GM19351 (cell line): ENCODE data around the gene PGAM2.

Experiments used
- ATAC-seq: cut with Tn5 transposase; IDR thresholded peaks from one replicate; pipeline ENCODE4 v1.9.1; 2021; ENCODE audit warnings: mild to moderate bottlenecking, moderate library complexity; ENCODE audit not compliant: unreplicated experiment

The PGAM2 gene

GRCh38 chr7:44065431-44066110 is at the start of gene PGAM2:
Gene PGAM2, minus strand, starts transcription at chr7:44065567. Its CDS starts 38 bp downstream, at chr7:44065529.
- no peak for ATAC-seq

GRCh38 chr7:44114586-44115310 is 49.4 kb upstream of the PGAM2 start:
- no peak for ATAC-seq

- ATAC-seq, result no peak
These were observed 48.5 kb upstream of the PGAM2 start for GRCh38 chr7:44113764-44114354.

- ATAC-seq, result no peak
These were observed 47.8 kb upstream of the PGAM2 start for GRCh38 chr7:44112997-44113763.

GRCh38 chr7:44112231-44112996 is 47.0 kb upstream of the PGAM2 start:
- ATAC-seq, result no peak

- ATAC-seq, result no peak
These were observed 46.4 kb upstream of the PGAM2 start for GRCh38 chr7:44111761-44112160.

GRCh38 chr7:44110719-44111635 is 45.6 kb upstream of the PGAM2 start:
- no peak for ATAC-seq

- no peak for ATAC-seq
These were observed 44.6 kb upstream of the PGAM2 start for GRCh38 chr7:44109991-44110390.

- ATAC-seq, result no peak
These were observed 43.7 kb upstream of the PGAM2 start for GRCh38 chr7:44108768-44109750.

GRCh38 chr7:44107961-44108767 is 42.8 kb upstream of the PGAM2 start:
- ATAC-seq, result no peak

- ATAC-seq, result no peak
These were observed 42.0 kb upstream of the PGAM2 start for GRCh38 chr7:44107116-44107960.

GRCh38 chr7:44106311-44107065 is 41.1 kb upstream of the PGAM2 start:
- no peak for ATAC-seq

GRCh38 chr7:44105832-44106231 is 40.5 kb upstream of the PGAM2 start:
- no peak for ATAC-seq

GRCh38 chr7:44104860-44105771 is 39.7 kb upstream of the PGAM2 start:
- no peak for ATAC-seq
